ENCODE measurements around the gene ERVMER34-1.
A peak's percentile ranks its signal among the peaks of the same experiment; 100 is the strongest.

The ERVMER34-1 gene

GRCh38 chr4:52750819-52751486, at the start of gene ERVMER34-1:
TSS of gene ERVMER34-1 (minus strand) at chr4:52751425. CDS start at chr4:52745520, 5,905 bp downstream.
- DNase-seq: peak; percentile 29

- no peak for DNase-seq
Measured at GRCh38 chr4:52799813-52800212, 48.6 kb upstream of the ERVMER34-1 start.

GRCh38 chr4:52795533-52795932, 44.3 kb upstream of the ERVMER34-1 start:
- DNase-seq: no peak

GRCh38 chr4:52791936-52792335, 40.7 kb upstream of the ERVMER34-1 start:
- no peak for DNase-seq

- no peak for DNase-seq
Measured at GRCh38 chr4:52789774-52790173, 38.5 kb upstream of the ERVMER34-1 start.

GRCh38 chr4:52788806-52789205, 37.6 kb upstream of the ERVMER34-1 start:
- no peak for DNase-seq

GRCh38 chr4:52783069-52783468, 31.8 kb upstream of the ERVMER34-1 start:
- DNase-seq: no peak

GRCh38 chr4:52780617-52781354, 29.6 kb upstream of the ERVMER34-1 start:
- DNase-seq: no peak

GRCh38 chr4:52780206-52780605, 29.0 kb upstream of the ERVMER34-1 start:
- DNase-seq: no peak

- no peak for DNase-seq
Measured at GRCh38 chr4:52760256-52760655, 9.0 kb upstream of the ERVMER34-1 start.

GRCh38 chr4:52755426-52755825, 4.2 kb upstream of the ERVMER34-1 start:
- DNase-seq: no peak

- no peak for DNase-seq
Measured at GRCh38 chr4:52752936-52753335, 1.7 kb upstream of the ERVMER34-1 start.

GRCh38 chr4:52751487-52751911, 274 bp upstream of the ERVMER34-1 start:
- DNase-seq: peak; percentile 63

- no peak for DNase-seq
Measured at GRCh38 chr4:52750213-52750612, 1.0 kb downstream of the ERVMER34-1 start.

- DNase-seq: no peak
Measured at GRCh38 chr4:52748432-52748831, 2.8 kb downstream of the ERVMER34-1 start.

GRCh38 chr4:52744588-52744987, 6.6 kb downstream of the ERVMER34-1 start:
- DNase-seq: no peak

- DNase-seq: no peak
Measured at GRCh38 chr4:52743444-52744019, 7.7 kb downstream of the ERVMER34-1 start.

GRCh38 chr4:52729586-52729985, 21.6 kb downstream of the ERVMER34-1 start:
- no peak for DNase-seq

GRCh38 chr4:52728691-52729240, 22.5 kb downstream of the ERVMER34-1 start:
- DNase-seq: no peak

- DNase-seq: no peak
Measured at GRCh38 chr4:52726826-52727580, 24.2 kb downstream of the ERVMER34-1 start.

GRCh38 chr4:52721968-52722815, 29.0 kb downstream of the ERVMER34-1 start:
- peak; percentile 99 for DNase-seq

GRCh38 chr4:52718123-52718522, 33.1 kb downstream of the ERVMER34-1 start:
- DNase-seq: no peak
